Activated CD4-positive, CD25-positive, alpha-beta regulatory T cell treated with anti-CD3 and anti-CD28 coated beads, Interleukin-2, amount 50 U/mL, for 72 hours (primary cell): ENCODE data around the gene GFI1.
"Not testable (repeated sequence)": the region's sequence is repeated elsewhere in the genome, so short reads cannot be mapped to it uniquely, and the experiment has no call there.

Experiments used
- DNase-seq: peaks from one replicate; pipeline ENCODE4 v3.0.0; 2021

The GFI1 gene

GRCh38 chr1:92486251-92487077 is at the start of gene GFI1:
GFI1 (minus strand) TSS chr1:92486925; CDS start chr1:92483487, 3,438 bp downstream.
- peak; percentile 79 for DNase-seq

DNA sequence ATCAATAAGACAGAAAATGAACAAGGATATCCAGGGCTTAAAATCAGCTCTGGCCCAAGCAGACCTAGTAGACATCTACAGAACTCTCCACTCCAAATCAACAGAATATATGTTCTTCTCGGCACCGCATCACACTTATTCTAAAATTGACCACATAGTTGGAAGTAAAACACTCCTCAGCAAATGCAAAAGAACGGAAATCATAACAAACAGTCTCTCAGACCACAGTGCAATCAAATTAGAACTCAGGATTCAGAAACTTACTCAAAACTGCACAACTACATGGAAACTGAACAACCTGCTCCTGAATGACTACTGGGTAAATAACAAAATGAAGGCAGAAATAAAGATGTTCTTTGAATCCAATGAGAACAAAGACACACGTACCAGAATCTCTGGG is 45.6 kb upstream of the GFI1 start:
- DNase-seq = not testable (repeated sequence)

DNA sequence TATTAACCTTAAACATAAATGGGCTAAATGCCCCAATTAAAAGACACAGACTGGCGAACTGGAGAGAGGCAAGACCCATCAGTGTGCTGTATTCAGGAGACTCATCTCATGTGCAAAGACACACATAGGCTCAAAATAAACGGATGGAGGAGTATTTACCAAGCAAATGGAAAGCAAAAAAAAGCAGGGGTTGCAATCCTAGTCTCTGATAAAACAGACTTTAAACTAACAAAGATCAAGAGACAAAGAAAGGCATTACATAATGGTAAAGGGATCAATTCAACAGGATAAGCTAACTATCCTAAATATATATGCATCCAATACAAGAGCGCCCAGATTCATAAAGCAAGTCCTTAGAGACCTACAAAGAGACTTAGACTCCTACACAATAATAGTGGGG is 45.2 kb upstream of the GFI1 start:
- not testable (repeated sequence) for DNase-seq

- no peak for DNase-seq
Measured at GRCh38 chr1:92527670-92528069, 40.9 kb upstream of the GFI1 start.

DNA sequence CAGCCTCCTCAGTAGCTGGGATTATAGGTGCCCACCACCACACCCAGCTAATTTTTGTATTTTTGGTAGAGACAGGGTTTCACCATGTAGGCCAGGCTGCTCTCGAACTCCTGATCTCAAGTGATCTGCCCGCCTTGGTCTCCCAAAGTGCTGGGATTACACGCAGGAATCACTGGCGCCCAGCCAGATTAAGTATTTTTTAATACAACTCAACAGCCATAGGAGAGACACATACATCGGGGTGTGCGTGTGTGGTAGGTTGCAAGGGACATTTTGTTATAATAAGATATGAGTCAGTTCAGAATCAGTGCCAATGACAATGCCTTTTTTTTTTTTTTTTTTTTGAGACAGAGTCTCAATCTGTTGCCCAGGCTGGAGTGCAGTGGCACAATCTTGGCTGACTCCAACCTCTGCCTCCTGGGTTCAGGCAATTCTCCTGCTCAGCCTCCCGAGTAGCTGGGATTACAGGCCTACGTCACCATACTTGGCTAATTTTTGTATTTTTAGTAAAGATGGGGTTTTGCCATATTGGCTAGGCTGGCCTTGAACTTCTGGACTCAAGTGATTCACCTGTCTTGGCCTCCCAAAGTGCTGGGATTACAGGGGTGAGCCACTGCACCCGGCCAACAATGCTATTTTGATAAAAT is 38.3 kb upstream of the GFI1 start:
- DNase-seq = not testable (repeated sequence)

- no peak for DNase-seq
Measured at GRCh38 chr1:92519043-92519442, 32.3 kb upstream of the GFI1 start.

DNA sequence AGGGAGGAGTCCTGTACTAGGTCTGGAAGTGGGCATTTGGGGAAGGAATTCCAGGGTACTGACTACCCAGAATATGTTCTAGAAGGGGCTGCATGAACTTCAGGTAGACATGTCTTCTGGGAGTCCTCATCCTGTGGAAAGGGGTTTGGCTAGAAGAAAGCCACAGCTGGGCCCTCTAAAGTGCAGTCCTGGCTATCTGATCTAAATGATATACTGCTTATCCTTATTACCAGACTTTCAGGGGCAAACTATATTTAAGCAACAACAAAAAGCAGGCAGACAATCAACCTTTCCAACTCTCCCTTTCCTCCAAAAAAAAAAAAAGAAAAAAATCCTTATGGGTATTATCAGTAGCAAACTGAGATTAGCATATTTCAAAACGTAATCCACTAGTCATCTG is 29.8 kb upstream of the GFI1 start:
- no peak for DNase-seq

DNA sequence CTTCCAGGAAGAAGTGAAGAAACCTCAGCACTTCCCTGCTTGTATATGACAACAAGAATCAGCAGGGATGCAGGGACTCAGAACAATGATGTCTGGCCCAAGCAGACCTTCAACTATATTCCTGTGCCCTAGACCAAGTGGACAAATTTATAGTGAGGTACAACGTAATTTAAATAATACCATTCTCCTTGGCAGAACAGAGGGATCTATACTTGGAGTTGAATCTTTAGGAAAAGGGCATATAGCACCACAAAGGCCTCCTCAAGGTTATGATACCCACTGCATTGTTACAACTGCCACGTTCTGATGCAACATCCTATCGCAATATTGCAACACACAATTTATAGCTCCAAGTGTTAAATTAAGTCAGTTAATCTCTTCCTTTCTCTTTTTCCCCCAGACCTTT is 29.1 kb upstream of the GFI1 start:
- DNase-seq = no peak

DNA sequence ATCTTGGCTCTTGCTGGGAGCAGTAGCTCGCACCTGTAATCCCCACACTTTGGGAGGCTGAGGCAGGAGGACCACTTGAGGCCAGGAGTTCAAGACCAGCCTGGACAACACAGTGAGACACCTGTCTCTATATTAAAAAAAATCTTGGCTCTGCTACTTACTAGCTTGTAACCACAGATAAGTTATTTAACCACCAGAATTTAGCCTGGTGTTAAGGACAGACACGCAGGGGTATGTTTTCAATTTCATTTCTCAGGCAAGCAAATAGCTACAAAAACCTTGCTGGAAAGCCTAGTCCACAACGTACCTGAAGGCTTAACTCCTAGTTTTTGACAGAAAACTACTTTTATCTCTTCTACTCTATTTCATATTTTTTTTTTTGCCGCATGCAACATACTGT is 24.8 kb upstream of the GFI1 start:
- no peak for DNase-seq

GRCh38 chr1:92509619-92510018 is 22.9 kb upstream of the GFI1 start:
- no peak for DNase-seq

DNA sequence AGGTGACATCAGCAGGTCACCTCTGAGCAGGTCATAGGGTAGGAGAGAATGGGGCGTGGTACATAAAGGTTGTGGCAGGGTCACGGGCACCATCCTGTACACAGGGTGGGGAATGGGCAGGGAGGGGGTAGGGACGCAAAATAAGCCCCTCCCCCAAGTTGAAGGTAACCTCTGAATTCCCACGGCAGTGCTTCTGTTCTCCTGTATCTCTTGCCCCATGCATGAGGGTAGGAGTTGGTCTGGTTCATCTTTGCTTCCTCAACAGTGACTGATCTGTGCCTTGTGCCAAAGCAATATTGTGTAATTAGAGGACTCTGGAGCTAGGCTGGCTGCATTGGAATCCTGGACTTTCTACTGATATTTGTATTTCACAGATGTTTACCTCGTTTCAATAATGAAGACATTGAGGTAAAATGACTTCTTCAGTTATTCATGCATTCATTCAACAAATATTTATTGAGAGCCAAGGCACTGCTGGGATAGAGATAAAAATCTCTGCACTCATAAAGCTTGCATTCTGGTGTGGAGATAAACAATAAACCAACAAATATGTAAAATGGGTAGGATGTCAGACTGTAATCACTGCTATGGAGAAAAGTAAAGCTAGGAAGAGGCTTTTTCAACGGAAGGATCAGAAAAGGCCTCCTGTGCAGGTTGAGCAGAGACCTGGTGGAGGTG is 18.4 kb upstream of the GFI1 start:
- no peak for DNase-seq

DNA sequence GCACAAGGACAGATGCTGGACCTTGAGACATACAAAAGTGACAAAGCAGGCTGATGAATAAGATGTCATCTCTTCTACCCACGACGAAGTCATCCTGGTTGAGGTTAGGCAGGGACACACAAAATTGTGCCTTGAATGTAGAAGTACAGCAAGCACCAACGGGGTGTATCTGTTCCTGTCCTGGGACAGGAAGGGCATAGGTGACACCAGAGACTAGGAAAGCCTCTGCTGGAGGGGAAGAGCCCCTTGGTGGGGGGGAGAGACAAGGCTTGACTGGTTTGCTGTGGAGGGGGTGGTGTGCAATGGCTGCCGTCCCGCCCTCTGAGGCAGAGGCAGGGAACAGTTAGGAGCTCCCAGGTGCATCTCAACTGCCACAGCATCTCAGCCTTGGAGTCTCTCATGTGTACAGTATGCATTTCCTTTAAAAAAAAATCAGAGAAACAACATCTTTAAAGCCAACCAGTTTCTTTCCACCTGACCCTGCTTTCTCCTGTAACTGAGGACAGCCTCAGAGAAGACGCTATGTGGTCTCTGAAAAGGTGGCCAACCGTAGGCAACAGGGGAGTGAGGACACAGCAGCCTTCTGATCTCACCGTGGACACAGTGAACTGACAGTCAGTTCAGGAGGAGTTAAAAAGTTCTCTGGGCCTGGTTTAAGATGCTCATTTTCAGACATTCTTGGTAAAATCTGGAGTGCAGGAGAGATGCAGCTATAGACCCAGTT is 17.7 kb upstream of the GFI1 start:
- no peak for DNase-seq

DNA sequence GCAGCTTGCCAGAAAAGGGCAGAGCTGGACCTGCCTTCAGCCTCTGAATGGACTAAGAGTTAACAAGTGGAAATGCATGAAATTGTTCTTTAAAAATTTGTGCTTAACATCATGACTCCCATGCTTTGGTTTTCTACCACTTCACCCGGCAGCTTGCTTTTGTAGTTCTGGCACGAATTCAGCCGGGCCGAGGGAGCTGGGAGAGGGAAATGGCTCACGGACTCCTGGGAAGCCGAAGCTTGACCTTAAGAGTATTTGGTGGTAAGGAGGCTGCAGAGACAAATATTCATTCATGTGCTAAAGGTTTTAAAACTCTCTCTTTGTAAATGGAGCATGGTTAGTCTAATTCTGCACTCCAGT is 17.2 kb upstream of the GFI1 start:
- DNase-seq = no peak

- DNase-seq = no peak
Measured at GRCh38 chr1:92503043-92503925, 16.6 kb upstream of the GFI1 start.

DNA sequence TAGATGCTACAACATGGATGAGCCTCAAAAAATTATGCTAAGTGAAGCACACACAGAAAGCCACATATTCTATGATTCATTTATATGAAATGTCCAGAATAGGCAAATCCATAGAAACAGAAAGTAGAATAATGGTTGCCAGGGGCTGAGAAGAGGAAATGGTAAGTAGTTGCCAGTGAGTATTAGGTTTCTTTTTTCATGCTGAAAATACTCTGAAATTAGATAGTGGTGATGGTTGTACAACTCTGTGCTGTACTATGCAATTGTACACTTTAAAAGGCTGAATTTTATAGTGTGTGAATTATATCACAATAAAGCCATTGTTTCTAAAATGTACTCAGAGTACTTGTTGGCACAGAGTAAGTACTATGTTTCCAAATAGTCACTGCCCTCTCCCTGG is 15.5 kb upstream of the GFI1 start:
- no peak for DNase-seq

- no peak for DNase-seq
Measured at GRCh38 chr1:92500552-92500951, 13.8 kb upstream of the GFI1 start.

DNA sequence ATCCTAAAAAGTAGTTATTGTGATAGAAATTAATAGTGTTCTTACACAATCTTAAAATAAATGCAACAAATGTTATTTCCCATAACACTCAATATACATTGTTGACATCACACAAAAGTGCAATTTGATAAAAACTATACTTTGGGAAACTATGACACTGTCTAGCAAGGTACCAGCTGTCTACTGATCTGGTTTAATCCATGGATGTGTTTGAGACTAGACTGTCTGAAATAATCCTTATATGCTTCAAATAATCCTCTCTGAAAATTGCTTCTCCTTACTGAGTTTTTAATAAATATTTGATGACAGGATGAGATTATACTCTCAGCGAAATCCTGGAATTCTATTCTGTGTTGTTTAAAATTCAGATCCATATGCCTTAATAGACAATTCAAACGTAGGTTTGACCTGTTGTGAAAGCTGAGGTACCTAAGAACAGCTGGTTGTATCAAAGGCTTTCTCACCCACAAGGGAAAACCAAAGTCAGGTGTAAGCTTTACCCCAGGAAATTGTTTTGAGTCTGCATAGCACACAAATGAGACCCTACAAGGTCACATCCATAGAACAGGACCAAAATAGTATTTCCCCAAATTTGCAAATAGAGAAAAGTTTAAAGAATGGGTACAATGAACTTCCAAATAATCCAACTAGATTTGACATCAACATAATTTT is 8.8 kb upstream of the GFI1 start:
- DNase-seq = no peak

DNA sequence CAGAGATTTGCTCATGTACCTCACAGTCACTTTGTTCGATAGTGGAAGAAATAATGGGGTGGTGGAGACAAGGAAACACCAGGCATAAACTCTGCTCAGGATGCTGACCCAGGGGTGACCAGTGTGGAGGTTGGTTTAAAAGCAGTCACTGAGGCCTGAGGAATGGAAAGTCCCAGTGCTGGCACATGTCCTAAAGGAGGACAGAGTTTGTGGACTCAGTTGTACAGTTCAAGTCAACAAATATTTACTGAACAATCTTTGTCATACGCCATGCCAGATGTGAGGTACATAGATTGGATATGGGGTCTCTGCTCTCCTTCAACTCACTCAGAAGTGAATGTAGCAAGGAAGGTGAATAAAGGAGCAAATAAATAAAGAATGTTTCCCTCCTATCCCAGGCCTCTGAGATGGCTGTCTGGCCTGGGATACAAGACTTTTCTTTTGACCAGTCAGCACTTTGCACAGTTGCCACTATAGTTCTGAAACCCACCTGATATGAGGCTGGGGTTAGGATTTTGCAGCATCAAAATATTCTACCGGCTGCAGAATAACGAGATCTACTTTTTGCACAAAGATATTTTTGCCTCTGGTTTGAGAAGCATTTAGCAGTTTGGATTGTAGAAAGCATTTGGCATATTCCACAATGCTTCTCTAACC is 7.9 kb upstream of the GFI1 start:
- no peak for DNase-seq

GRCh38 chr1:92493139-92493538 is 6.4 kb upstream of the GFI1 start:
- no peak for DNase-seq

DNA sequence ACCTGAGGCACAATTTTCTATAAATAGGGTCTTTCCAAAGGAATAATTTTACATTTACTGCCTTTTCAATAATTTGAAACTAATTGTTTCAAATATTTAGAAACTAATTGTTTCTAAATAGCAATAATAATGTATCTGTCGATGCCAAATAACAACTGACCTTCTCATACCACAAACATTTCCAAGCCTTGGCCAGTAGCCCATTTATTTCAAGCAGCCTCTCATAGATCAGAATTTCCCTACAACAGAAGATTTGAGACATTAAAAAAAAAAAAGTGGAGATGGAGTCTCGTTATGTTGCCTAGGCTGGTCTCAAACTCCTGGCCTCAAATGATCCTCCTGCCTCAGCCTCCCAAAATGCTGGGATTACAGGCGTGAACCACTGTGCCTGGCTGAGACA is 2.1 kb upstream of the GFI1 start:
- no peak for DNase-seq

GRCh38 chr1:92488416-92488815 is 1.7 kb upstream of the GFI1 start:
- DNase-seq = no peak
